RWPE1 (cell line): ENCODE data around the gene MPND.
A peak's percentile ranks its signal among the peaks of the same experiment; 100 is the strongest.

Source experiments
- CTCF ChIA-PET: fragments of 350-600 bp; sonication (Branson Sonifier 250); formaldehyde crosslinking; extraction: SDS; loops from one replicate; lab custom pipeline; 2021; lab: Yijun Ruan, JAX
- POLR2A ChIA-PET: fragments of 400-600 bp; formaldehyde crosslinking; extraction: SDS; loops from one replicate; lab custom pipeline; 2020; ENCODE audit warnings: antibody characterized with exemption; ENCODE audit not compliant: low non-redundant PET; lab: Yijun Ruan, JAX
- DNase-seq: peaks from one replicate; pipeline ENCODE4 v3.0.0; 2012; ENCODE audit warnings: low spot score
- H3K27ac ChIP-seq: fragments of 450-650 bp; 2 replicates; pipeline ENCODE4 v1.5.1; 2017
- TF ChIP-seq, protein P1 (sequence below): fragments of 450-650 bp; conservative IDR thresholded peaks from 2 replicates; pipeline ENCODE4 v1.5.1; 2017; ENCODE audit warnings: low read depth, mild to moderate bottlenecking

The MPND gene

DNA sequence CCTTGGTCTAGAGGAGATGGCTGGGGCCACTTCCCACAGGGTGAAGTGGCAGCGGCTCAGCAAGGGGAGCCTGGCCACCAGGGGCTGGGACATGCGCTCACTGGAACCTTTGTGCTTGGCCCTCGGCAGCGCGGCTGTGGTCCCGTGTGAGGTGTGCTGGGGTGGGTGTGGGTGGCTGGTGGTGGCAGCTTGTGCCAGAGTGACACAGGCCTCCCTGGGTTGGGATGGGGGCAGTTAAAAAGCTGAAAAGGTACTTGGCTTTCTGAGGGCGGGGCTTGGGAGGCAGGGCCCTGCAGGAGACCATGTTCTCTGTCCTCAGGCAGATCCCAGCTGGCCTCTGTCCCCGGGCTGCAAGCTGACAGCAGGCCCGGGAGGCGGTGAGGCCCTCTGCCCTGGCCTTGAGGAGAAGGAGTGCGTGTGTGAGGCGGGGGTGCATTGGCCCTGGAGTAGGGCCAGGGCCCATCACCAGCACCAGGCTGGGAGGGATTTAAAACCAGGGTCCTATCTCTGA is 17.3 kb downstream of the MPND start:
- peak overlapping the region; percentile 51 for H3K27ac ChIP-seq
- ChIA-PET POLR2A (no interaction called here), CTCF (interaction anchor here (1.1 kb wide), 1 partner anchor 8 kb away, joined by 3 read pairs; no protein-coding TSS in a partner anchor)
- no peak for DNase-seq
- TF ChIP-seq, protein P1, sequence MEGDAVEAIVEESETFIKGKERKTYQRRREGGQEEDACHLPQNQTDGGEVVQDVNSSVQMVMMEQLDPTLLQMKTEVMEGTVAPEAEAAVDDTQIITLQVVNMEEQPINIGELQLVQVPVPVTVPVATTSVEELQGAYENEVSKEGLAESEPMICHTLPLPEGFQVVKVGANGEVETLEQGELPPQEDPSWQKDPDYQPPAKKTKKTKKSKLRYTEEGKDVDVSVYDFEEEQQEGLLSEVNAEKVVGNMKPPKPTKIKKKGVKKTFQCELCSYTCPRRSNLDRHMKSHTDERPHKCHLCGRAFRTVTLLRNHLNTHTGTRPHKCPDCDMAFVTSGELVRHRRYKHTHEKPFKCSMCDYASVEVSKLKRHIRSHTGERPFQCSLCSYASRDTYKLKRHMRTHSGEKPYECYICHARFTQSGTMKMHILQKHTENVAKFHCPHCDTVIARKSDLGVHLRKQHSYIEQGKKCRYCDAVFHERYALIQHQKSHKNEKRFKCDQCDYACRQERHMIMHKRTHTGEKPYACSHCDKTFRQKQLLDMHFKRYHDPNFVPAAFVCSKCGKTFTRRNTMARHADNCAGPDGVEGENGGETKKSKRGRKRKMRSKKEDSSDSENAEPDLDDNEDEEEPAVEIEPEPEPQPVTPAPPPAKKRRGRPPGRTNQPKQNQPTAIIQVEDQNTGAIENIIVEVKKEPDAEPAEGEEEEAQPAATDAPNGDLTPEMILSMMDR: no peak

DNA sequence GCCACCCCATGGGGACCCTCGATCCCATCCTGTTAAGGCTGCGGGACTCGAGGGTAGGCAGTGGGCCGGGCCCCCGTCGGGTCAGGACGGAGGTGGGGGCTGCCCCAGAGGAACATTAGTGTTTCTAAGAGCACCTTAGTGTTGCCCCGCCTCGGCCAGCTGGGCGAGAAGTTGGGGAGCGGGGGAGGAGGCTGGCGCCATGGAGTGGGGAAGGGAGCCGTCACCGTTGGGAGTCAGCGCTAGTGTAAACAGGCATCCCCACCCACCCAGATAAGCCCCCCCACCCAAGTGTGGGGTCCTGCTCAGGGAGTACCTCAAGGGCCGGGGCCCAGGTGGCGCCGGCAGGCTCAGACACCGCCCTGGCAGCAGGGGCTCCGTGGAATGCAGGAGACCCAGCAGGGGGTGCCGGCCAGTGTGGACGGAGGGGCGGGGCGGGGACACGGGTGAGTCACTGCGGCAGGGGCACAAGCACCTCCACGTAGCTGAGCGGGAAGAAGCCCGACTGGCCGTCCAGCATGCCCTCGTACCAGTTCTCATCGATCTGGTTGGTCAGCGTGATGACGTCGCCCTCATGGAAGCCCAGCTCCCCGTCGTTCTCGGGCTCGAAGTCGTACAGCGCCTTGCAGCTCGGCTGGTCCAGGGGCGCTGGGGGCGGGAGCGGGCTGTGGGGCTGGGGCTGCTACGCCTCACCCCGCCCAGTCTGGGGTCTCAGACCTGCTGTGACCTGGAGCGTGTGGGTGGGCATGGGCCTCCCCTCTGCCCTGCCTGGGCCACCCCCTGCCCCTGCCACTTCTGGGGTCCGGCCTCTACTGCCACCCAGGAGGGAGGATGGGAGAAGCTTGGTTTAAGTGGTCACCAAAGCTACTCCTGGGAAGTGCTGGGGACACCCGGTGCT is 18.0 kb downstream of the MPND start:
- H3K27ac ChIP-seq: peak overlapping the region; percentile 51
- CTCF ChIA-PET: interaction anchor here (0.6 to 1.1 kb wide), 2 partner anchors 9 to 58 kb away, joined by 3 to 8 read pairs; no protein-coding TSS in a partner anchor
- DNase-seq: no peak
- POLR2A ChIA-PET: interaction anchor here (0.6 kb wide), 1 partner anchor 100 kb away, joined by 5 read pairs; no protein-coding TSS in a partner anchor
- TF ChIP-seq, protein P1: no peak

DNA sequence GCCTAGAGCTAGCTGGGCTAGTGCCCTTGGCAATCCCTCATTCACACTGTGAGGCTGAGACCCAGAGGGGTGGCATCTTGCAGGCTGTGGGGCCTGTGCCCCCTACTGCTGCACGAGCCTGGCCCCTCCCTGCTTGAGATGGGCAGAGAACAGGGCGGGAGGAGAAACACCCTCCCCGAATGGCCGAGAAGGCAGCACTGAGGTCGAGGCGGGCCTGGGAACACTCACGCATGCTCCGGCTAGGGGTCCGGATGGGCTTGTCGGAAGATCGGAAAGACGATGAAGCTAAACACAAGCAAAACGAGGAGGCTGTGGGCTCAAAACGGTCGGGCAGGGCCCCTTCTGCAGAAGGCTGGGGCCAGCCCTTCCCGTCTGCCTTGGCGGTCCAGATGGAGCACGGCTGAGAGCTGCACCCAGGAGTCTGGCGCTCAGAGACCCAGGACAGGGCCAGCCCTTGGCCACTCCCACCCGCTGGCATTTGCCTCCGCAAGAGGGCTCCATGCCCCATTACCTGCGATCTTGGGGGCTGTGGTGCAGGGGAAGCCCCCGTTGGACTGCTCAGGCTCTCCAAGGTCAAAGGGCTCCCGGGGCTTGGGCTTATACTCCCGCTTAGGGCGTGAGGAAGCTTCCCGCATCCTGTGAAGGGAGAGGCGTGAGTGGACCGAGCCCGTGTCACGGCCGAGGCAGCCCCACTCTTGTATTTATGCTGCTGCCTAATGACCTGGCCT is 18.9 kb downstream of the MPND start:
- DNase-seq: no peak
- ChIA-PET POLR2A (interaction anchor here (0.6 kb wide), 1 partner anchor 99 kb away, joined by 5 read pairs; no protein-coding TSS in a partner anchor), CTCF (interaction anchor here (0.6 to 1.8 kb wide), 3 partner anchors 13 to 57 kb away, joined by 4 to 9 read pairs (median 8); partner anchors contain the start of gene SH3GL1)
- H3K27ac ChIP-seq: peak overlapping the region; percentile 51
- TF ChIP-seq, protein P1: no peak

DNA sequence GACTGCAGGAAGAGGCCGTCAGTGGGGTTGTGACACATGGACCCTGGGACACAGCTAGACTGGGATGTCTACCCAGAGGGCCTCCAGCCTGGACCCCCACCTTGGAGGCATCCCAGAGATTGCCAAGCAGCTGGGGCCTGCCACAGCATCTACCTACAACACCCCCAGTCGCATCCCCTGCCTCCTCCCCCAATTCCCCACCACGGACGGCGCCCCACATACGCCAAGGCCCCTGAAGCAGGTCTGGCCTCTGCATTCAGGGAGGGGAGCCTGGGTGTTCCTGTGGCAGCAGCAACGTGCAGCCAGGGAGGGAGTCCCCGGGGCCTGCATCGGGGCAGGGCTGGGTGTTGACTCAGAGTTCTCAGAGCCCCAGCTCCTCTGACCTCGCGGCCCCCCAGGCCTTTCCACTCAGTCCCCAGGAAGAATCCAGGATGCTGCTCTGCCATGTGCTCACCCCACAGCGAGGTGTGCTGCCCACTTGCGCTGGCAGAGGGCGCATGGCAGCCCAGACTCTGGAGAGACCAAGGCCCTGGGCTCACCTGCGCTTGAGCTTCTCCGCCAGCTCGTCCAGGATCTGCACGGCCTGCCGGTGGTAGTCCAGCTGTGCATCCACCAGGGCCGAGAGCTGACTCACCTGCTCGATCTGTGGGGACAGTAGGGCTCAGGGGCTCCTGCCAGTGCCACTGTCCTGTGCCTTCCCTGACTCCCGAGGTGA is 19.6 kb downstream of the MPND start:
- DNase-seq: no peak
- TF ChIP-seq, protein P1: peak; percentile 33; the same call in 1 of the 2 replicates
- CTCF ChIA-PET: interaction anchor here (1.2 to 1.8 kb wide), 3 partner anchors 10 to 37 kb away, joined by 4 to 9 read pairs (median 6); partner anchors contain the start of gene SH3GL1
- POLR2A ChIA-PET: no interaction called here
- H3K27ac ChIP-seq: peak overlapping the region; percentile 51

DNA sequence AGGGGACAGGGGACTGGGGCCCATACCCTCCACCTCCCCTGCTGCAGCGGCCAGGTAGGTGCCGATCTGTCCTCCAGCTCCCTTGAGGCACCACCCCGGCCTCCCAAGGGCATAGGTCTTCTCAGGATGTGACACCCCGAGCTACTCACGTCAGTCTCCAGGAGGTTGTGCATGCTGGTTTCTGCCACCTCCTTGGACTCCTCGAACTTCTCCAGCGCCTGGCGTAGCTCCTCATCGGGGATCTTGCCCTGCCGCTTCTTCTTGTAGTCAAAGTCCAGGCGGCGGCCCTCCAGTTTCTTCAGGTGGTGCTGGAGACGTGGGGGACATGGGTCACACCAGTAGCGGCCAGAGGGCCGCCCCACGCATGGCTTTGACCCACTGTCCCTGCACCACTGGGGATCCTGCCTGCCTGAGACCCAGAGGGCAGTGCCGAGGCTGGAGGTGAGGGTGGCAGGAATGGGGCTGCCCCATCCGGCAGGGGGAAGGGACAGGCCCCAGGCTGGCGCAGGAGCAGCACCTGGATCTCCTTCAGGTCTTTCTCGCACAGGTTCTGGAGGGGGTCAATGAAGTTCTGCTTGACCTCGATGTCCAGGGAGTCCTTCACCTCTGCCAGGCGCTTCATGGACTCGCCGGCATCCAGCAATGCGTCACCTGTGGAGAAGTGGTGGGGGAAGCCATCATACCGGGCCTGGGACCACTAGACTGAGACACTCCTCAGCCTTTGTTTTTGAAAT is 20.4 kb downstream of the MPND start:
- peak overlapping the region; percentile 51 for H3K27ac ChIP-seq
- ChIA-PET CTCF (interaction anchor here (1.2 to 1.8 kb wide), 3 partner anchors 11 to 36 kb away, joined by 4 to 9 read pairs (median 6); partner anchors contain the start of gene SH3GL1), POLR2A (no interaction called here)
- TF ChIP-seq, protein P1: no peak
- DNase-seq: no peak
